NCI-H2196 (cell line): Measurements from ENCODE around the gene ZNF445.
"Not testable (repeated sequence)": the region's sequence is repeated elsewhere in the genome, so short reads cannot be mapped to it uniquely, and the experiment has no call there.

ENCODE experiments used
- DNase-seq: peaks from one replicate; lab custom pipeline; 2025; ENCODE audit not compliant: unreplicated experiment; lab: John Stamatoyannopoulos, UW

Gene ZNF445

DNA sequence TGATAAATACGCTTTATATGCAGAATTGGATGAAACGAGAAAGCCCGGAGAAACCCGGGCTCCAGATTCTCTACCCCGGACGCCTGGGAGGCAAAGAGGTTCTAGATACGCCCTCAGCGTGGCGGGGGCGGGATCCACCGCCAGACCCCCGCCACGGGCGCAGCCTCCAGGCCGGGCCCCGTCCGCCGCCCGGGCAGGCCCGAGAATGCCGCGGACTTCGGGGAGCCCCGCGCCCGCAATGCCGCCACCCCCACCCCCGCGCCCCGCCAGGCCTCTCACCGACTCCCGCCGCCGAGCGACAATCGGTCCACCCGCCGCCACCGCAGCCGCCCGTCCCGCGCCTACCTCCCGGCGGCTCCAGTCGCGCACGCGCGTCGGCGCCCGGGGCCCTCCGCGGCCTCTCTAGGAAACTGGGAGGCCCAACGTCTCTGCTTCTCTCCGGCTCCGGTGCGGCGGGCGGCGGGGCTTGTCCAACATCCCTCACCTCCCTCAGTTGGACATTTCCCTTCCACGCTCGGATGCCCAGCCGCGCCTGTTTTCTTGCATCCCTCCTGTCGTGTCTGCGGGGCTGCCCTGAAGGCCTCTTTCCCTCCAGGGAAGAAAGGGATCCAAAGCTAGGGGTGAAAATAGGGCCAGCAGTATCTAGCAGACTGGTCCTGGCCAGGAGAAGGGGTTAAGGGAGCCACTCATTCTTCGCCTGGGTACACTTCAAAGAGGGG is at the start of gene ZNF445:
ZNF445 (minus strand) TSS at position 359 of the 719 bp plus-strand sequence. CDS start 22,121 bp downstream, outside the sequence.
- peak; percentile 60 for DNase-seq

- no peak for DNase-seq
Observed at GRCh38 chr3:44525060-44525459, 47.6 kb upstream of the ZNF445 start.

DNA sequence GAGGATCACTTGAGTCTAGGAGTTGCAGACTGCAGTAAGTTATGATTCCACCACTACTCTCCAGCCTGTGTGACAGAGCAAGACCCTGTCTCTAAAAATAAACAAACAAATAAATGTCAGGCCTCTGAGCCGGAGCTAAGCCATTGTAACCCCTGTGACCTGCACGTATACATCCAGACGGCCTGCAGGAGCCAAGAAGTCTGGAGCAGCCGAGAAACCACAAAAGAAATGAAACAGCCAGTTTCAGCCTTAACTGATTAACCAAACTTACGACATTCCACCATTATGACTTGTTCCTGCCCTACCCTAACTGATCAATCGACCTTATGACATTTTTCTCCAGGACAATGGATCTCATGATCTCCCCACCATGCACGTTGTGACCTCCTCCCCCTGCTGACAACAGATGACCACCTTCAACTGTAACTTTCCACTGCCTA is 45.0 kb upstream of the ZNF445 start:
- no peak for DNase-seq

- DNase-seq, result no peak
Observed at GRCh38 chr3:44521721-44522120, 44.3 kb upstream of the ZNF445 start.

- no peak for DNase-seq
Observed at GRCh38 chr3:44518782-44519156, 41.3 kb upstream of the ZNF445 start.

GRCh38 chr3:44516230-44516629 is 38.8 kb upstream of the ZNF445 start:
- DNase-seq, result no peak

GRCh38 chr3:44513513-44513912 is 36.0 kb upstream of the ZNF445 start:
- no peak for DNase-seq

- DNase-seq, result no peak
Observed at GRCh38 chr3:44511238-44511566, 33.7 kb upstream of the ZNF445 start.

- DNase-seq, result no peak
Observed at GRCh38 chr3:44510000-44510368, 32.5 kb upstream of the ZNF445 start.

GRCh38 chr3:44509393-44509921 is 32.0 kb upstream of the ZNF445 start:
- DNase-seq, result no peak

DNA sequence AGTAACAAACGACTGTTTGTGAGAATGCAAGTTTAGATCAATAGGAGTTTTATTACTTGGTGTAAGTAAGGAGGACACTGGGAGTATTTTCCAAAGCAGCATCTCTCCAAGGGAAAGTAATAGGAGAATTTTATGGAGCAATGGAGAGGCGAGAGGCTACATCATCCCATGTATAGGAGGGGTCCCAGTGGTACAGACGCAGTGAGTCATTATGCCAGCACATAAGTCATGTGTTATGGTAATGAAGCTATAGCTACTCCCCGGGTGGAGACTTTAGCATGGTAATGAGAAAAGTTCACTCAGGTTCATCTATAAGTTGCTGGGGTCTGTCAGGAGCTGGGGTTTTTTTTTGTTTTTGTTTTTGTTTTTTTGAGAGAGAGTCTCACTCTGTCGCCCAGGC is 29.5 kb upstream of the ZNF445 start:
- DNase-seq, result no peak

DNA sequence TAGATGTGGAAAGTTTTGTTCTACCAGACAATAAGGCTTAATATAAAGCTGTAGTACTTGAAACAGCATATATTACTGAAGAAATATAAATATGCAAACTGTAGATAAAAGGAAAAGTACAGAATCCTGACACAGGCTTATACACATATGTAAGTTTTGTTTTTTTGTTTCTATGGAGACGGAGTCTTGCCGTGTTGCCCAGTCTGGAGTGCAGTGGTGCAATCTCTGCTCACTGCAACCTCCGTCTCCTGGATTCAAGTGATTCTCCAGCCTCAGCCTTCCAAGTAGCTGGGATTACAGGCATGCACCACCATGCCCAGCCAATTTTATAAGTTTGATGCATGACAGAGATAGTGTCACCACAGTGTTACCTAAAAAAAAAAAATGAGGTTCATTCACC is 29.1 kb upstream of the ZNF445 start:
- no peak for DNase-seq

- no peak for DNase-seq
Observed at GRCh38 chr3:44504566-44504965, 27.1 kb upstream of the ZNF445 start.

- DNase-seq, result not testable (repeated sequence)
Observed at GRCh38 chr3:44503178-44503577, 25.7 kb upstream of the ZNF445 start.

DNA sequence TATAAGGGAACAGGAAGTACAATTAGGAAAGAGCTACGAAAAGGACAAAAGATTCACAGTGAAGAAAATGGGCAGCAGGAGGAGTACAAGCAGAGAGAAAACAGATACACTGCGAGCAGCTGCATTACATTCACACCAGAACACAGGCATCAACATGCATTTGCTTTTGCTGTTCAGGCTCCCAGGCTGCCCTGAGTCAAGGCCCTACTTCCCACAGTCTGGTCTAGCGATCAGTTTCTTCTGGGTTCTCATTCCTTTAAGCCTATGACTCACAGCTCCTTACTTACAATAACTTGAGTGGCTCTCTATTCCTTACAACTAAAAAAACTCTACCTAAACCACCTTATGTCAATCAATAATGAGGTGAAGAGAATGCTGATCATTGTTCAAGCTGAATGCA is 24.5 kb upstream of the ZNF445 start:
- no peak for DNase-seq

GRCh38 chr3:44499899-44500168 is 22.4 kb upstream of the ZNF445 start:
- DNase-seq, result not testable (repeated sequence)

DNA sequence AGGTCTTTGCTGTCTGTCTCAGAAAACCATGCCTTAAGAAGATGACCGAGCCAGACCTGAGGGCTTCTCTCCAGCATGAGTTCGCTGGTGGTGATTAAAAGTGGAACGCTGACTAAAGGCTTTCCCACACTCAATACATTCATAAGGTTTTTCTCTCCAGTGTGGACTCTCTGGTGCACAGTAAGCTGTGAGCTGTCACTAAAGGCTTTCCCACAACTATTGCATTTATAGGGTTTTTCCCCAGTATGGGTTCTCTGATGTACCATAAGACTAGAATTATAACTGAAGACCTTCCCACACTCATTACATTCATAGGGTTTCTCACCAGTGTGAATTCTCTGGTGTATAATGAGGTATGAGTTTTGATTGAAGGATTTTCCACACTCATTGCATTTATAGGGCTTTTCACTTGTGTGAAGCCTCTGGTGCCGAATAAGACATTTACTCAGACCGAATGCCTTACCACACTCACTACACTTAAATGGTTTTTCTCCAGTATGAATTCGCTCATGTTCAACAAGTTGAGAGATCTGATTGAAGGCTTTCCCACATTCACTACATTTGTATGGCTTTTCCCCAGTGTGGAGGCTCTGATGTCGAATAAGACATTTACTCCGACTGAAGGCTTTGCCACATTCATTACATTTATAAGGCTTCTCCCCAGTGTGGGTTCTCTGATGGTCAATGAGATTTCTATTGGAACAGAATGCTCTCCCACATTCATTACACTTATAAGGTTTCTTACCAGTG is 21.9 kb upstream of the ZNF445 start:
- DNase-seq, result no peak

DNA sequence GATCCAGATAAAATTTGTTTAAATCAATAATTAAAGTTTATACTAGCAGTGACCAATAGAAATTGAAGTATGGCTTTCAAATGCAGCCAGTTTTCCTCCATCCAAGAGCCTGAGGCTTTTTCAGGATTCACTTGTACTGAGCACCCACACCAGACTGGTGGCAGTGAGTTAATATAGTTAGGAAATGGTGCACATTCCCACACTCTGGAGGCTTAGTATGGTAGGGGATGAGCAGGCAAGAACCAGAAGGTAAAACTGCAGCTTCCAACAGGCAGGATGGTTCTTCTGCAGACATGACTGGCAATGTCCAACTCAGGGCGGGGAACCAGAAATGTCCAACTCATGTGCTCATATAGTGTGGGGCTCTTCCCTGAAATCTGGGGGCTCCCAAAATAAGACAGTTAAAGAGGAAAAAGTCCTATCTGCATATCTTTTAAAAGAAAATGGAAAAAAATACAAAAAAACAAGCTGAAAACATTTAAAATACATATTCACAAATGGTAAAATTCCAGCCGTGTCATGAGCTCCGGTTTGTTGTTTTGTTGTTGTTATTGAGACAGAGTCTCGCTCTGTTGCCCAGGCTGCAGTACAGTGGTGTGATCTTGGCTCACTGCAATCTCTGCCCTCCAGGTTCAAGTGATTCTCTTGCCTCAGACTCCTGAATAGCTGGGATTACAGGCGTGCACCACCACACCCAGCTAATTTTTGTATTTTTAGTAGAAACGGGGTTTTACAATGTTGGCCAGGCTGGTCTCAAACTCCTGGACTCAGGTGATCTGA is 18.4 kb upstream of the ZNF445 start:
- DNase-seq, result no peak

DNA sequence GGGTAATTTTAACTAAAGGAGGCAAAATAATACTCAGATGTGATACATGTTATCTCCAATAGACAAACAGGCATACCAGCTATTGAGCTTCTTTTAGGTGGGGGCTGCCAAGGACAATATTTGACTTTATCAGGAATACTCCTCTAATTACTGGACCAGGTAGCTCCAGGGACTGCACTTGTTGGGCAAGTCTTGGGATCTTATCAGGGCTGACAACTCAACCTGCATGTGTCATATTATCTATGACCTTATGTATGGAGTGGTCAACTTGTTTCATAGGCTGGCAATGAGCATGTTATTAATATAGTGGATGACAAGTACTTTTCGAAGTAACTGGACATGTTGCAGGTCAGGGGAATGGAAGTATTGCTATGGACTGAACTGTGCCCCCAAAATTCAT is 15.0 kb upstream of the ZNF445 start:
- DNase-seq, result no peak

DNA sequence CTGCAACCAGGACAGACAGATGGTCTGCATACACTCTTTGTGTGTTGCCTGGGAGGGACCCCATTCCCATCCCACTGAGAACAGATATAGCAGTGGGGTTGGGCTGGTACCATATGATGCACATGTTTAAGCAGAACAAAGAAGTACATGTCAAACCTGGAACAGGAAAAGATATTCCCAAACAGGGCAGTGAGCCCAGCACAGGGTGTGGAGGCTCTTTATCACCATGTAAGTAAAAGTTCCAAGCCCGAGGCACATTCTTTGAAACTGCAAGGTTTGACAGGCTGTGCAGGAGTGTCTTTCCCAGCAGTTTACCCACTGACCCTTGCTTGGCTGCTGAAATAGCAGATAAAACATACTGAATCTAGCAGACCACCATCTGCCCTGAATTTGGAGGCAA is 5.3 kb upstream of the ZNF445 start:
- DNase-seq, result no peak

DNA sequence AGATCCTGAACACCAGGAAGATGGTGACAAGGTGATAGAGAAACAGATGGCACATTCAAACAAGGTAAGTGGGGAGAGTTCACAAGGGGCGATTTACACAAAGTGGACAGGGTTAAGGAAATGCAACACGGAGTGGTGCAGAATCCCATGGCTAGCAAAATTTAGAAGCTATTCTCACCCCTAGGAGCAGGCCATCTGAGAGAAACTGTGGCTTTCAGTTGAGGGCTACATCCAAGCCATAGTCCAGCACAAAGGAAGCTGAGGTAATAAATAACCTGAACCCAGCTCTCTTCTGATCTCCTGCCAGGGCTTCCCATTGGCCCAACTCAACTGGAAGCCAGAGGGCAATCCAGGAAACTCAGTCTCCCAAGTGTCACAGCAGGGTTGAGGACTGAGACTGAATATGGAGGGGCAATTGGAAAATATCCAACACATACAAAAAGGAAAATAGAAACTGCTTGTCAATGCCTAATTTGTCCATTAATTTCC is 1.2 kb upstream of the ZNF445 start:
- no peak for DNase-seq

- DNase-seq, result no peak
Observed at GRCh38 chr3:44478055-44478468, 592 bp upstream of the ZNF445 start.
